SK-N-SH (cell line): ENCODE measurements around the gene GAGE12E.
"Not testable (repeated sequence)": the region's sequence is repeated elsewhere in the genome, so short reads cannot be mapped to it uniquely, and the experiment has no call there.

Experiments
- CTCF ChIP-seq: fragments of 200-600 bp; sonication (generic); IDR thresholded peaks from 2 replicates; pipeline ENCODE4 v1.6.1; 2017; ENCODE audit warnings: antibody characterized with exemption, mild to moderate bottlenecking, moderate library complexity
- FOXM1 ChIP-seq: IDR thresholded peaks from 2 replicates; pipeline ENCODE4 v1.4.0; 2012; ENCODE audit warnings: low read depth, mild to moderate bottlenecking
- GATA2 ChIP-seq: sonication (generic); formaldehyde crosslinking; IDR thresholded peaks from 2 replicates; pipeline ENCODE4 v1.5.0; 2020; ENCODE audit warnings: mild to moderate bottlenecking, missing genetic modification reagents
- IRF3 ChIP-seq: fragments of 150-350 bp; IDR thresholded peaks from 2 replicates; pipeline ENCODE4 v1.6.1; 2016; ENCODE audit warnings: mild to moderate bottlenecking, low read depth, low read length
- JUND ChIP-seq: IDR thresholded peaks from 2 replicates; pipeline ENCODE4 v1.4.0; 2012
- POLR2AphosphoS5 ChIP-seq: IDR thresholded peaks from 2 replicates; pipeline ENCODE4 v1.6.1; 2012; ENCODE audit warnings: low read depth, low read length
- RFX5 ChIP-seq: IDR thresholded peaks from 2 replicates; pipeline ENCODE4 v1.6.1; 2012; ENCODE audit warnings: mild to moderate bottlenecking, improper control_type of control experiment, low read length
- SMC3 ChIP-seq: IDR thresholded peaks from 2 replicates; pipeline ENCODE4 v1.6.1; 2012; ENCODE audit warnings: low read depth, low read length, improper control_type of control experiment
- TAF1 ChIP-seq: IDR thresholded peaks from 2 replicates; pipeline ENCODE4 v1.6.1; 2012; ENCODE audit warnings: low read depth, mild to moderate bottlenecking, low read length, moderate library complexity, borderline replicate concordance
- TF ChIP-seq, protein P1 (sequence below): IDR thresholded peaks from 2 replicates; pipeline ENCODE4 v1.4.0; 2012; ENCODE audit warnings: low read depth
- TF ChIP-seq, protein P2 (sequence below): IDR thresholded peaks from 2 replicates; pipeline ENCODE4 v1.4.0; 2012; ENCODE audit warnings: low read depth, borderline replicate concordance
- TF ChIP-seq, protein P3 (sequence below): IDR thresholded peaks from 2 replicates; pipeline ENCODE4; 2012

DNA sequence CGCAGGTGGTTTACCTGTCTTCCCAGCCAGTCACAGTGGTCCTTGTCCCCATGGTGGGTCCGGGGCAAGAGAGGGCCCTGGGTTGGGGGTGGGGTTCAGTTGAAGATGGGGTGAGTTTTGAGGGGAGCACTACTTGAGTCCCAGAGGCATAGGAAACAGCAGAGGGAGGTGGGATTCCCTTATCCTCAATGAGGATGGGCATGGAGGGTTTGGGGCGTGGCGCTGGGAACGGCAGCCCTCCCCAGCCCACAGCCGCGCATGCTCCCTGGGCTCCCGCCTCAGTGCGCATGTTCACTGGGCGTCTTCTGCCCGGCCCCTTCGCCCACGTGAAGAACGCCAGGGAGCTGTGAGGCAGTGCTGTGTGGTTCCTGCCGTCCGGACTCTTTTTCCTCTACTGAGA lies 38.1 kb downstream of the GAGE12E start, which contains the start of gene GAGE2A:
- TF ChIP-seq CTCF; GATA2 (CRISPR knock-in tag); POLR2AphosphoS5; SMC3; FOXM1; TAF1; JUND; RFX5; IRF3: not testable (repeated sequence)
- TF ChIP-seq, protein P1, sequence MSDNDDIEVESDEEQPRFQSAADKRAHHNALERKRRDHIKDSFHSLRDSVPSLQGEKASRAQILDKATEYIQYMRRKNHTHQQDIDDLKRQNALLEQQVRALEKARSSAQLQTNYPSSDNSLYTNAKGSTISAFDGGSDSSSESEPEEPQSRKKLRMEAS: not testable (repeated sequence)
- TF ChIP-seq, protein P2, sequence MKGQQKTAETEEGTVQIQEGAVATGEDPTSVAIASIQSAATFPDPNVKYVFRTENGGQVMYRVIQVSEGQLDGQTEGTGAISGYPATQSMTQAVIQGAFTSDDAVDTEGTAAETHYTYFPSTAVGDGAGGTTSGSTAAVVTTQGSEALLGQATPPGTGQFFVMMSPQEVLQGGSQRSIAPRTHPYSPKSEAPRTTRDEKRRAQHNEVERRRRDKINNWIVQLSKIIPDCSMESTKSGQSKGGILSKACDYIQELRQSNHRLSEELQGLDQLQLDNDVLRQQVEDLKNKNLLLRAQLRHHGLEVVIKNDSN: not testable (repeated sequence)
- TF ChIP-seq, protein P3, sequence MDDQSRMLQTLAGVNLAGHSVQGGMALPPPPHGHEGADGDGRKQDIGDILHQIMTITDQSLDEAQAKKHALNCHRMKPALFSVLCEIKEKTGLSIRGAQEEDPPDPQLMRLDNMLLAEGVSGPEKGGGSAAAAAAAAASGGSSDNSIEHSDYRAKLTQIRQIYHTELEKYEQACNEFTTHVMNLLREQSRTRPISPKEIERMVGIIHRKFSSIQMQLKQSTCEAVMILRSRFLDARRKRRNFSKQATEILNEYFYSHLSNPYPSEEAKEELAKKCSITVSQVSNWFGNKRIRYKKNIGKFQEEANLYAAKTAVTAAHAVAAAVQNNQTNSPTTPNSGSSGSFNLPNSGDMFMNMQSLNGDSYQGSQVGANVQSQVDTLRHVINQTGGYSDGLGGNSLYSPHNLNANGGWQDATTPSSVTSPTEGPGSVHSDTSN: not testable (repeated sequence)
